ENCODE results near the gene DGKB.
A peak's percentile ranks its signal among the peaks of the same experiment; 100 is the strongest.

The DGKB gene

GRCh38 chr7:14902589-14903067, at the start of gene DGKB:
Gene DGKB (minus strand): TSS chr7:14902751.
- DNase-seq (ENCODE audit: low spot score), result peak; percentile 60

GRCh38 chr7:14950013-14950412, 47.5 kb upstream of the DGKB start:
- peak; percentile 15 for DNase-seq (ENCODE audit: low spot score)

GRCh38 chr7:14938181-14938580, 35.6 kb upstream of the DGKB start:
- DNase-seq (ENCODE audit: low spot score), result no peak

GRCh38 chr7:14937581-14937980, 35.0 kb upstream of the DGKB start:
- no peak for DNase-seq (ENCODE audit: low spot score)

GRCh38 chr7:14936554-14936953, 34.0 kb upstream of the DGKB start:
- peak; percentile 68 for DNase-seq (ENCODE audit: low spot score)

- no peak for DNase-seq (ENCODE audit: low spot score)
Observed at GRCh38 chr7:14934839-14935238, 32.3 kb upstream of the DGKB start.

GRCh38 chr7:14931511-14932215, 29.1 kb upstream of the DGKB start:
- no peak for DNase-seq (ENCODE audit: low spot score)

GRCh38 chr7:14924398-14924797, 21.8 kb upstream of the DGKB start:
- peak; percentile 46 for DNase-seq (ENCODE audit: low spot score)

- DNase-seq (ENCODE audit: low spot score), result no peak
Observed at GRCh38 chr7:14911077-14911476, 8.5 kb upstream of the DGKB start.

- DNase-seq (ENCODE audit: low spot score), result no peak
Observed at GRCh38 chr7:14908697-14909096, 6.1 kb upstream of the DGKB start.

- no peak for DNase-seq (ENCODE audit: low spot score)
Observed at GRCh38 chr7:14905764-14906163, 3.2 kb upstream of the DGKB start.

GRCh38 chr7:14900051-14900450, 2.5 kb downstream of the DGKB start:
- no peak for DNase-seq (ENCODE audit: low spot score)

GRCh38 chr7:14899030-14899429, 3.5 kb downstream of the DGKB start:
- no peak for DNase-seq (ENCODE audit: low spot score)

- DNase-seq (ENCODE audit: low spot score), result no peak
Observed at GRCh38 chr7:14896461-14896860, 6.1 kb downstream of the DGKB start.

- DNase-seq (ENCODE audit: low spot score), result no peak
Observed at GRCh38 chr7:14894826-14895225, 7.7 kb downstream of the DGKB start.

- DNase-seq (ENCODE audit: low spot score), result no peak
Observed at GRCh38 chr7:14892961-14893360, 9.6 kb downstream of the DGKB start.

GRCh38 chr7:14891289-14891688, 11.3 kb downstream of the DGKB start:
- no peak for DNase-seq (ENCODE audit: low spot score)

GRCh38 chr7:14888962-14889361, 13.6 kb downstream of the DGKB start:
- no peak for DNase-seq (ENCODE audit: low spot score)

GRCh38 chr7:14886533-14886932, 16.0 kb downstream of the DGKB start:
- no peak for DNase-seq (ENCODE audit: low spot score)

GRCh38 chr7:14875941-14876587, 26.5 kb downstream of the DGKB start:
- DNase-seq (ENCODE audit: low spot score), result no peak

GRCh38 chr7:14871880-14872279, 30.7 kb downstream of the DGKB start:
- DNase-seq (ENCODE audit: low spot score), result no peak

GRCh38 chr7:14870394-14870793, 32.2 kb downstream of the DGKB start:
- DNase-seq (ENCODE audit: low spot score), result no peak

GRCh38 chr7:14868937-14869336, 33.6 kb downstream of the DGKB start:
- no peak for DNase-seq (ENCODE audit: low spot score)

- DNase-seq (ENCODE audit: low spot score), result no peak
Observed at GRCh38 chr7:14861456-14861855, 41.1 kb downstream of the DGKB start.
